GM19452 (cell line): Measurements from ENCODE around the gene RFX4.

Experiments used
- ATAC-seq: cut with Tn5 transposase; IDR thresholded peaks from one replicate; pipeline ENCODE4 v1.9.1; 2021; ENCODE audit not compliant: unreplicated experiment

Gene RFX4

DNA sequence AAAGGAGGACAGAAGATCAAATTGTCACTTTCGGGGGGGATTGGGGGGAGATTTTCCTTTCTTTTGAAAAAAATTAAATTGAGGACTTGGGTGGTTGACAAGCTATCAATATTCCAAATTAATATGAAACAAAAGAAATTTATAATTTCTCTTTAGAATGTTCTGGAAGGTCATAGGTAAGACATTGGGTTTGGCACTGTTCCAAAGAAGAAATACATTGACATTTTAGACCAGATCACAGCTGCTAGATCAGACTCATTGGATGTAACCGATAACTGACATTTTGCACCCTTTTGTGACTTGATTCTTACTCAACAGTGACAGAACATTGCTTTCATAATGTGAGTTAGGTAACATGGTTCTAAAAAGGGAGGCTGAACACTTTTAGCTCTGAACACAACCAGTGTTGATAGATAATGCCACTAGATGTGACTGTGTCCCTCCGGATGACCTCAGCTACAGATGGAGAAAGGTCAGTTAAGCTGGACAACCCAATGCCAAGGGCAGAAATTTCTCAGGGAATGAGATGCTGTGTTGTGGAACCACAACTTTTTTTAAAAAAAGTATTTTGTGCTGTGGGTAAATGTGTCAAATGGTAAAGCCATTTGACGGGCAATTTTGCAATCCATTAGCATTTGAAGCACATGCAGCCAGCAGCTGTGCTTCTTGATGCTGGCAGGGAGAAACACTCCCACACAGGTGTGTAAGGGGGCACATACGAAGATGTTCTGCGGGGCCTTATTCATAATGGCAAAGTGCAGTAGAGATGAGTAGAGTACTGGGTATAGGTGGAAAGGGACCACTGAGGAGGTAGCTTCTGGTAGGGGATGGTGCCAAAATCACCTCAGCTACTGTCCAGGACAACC, 62.9 kb downstream of the RFX4 start:
- ATAC-seq: no peak

DNA sequence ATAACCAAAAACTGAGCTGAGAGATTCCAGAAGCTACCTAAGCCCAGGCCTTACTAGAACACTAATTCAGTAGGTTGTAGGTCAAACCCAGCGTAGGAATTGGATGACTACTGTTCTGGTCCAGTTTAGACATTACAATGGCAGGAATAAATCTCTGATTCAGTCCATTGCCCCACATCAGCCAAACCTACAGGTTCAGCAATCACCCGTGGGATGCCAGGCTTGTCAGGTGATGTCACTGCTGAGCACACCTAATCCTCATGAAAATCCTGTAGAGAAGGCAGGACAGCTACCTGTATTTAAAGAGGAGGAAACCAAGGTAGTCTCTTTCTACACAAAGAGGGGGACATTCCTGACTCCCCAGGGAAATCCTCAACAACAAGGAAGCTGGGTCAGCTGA, 63.7 kb downstream of the RFX4 start:
- no peak for ATAC-seq

DNA sequence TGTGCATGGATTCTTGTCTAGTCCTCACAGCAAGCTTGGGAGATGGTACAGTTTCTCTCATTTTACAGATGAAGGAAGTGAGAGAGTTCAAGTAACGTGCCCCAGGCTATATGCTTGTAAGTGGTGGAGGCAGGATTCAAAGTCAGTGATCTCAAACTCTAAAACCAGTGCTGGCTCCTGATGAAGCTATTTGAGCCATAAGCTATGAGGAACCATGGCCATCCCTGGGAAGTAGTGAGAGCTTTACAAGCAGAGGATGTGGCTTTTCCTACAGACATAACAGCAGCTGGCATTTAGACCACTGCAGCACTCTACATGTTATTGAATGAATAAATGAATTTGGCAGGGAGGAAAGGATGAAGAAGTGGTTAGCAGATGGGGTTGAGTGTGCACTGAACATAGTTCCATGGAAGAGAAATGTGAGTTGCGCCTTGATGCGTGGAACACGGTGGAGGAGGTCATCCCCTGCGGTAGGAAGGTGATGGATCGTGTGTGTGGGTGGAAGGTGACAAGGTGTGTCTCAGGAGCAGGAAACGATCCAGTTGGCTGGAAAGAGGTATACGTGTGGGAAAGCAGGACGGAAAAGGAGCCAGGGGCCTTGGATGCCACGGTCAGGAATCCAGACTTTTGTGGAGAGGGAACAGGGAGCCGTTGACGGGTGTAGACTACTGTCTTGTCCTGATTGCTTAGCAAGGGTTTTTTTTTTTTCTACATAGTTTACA, 65.2 kb downstream of the RFX4 start:
- no peak for ATAC-seq

DNA sequence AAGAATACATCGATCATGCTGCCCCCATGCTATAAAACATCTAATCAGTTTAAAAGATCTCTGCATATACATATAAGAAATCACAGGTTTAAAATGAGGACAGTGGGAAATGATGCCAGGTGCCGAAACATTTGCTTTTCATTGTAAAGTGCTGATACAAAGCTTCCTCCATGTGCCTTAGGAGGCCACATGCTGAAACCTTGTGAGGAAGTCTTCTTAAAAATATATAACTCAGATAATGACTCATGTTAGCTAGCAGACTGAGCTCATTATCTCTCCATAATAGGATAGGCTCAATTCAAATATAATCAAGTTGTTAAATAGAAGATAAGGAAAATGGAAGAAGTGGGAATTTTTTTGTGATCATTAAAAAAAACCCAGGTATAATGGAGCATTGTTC, 65.9 kb downstream of the RFX4 start:
- no peak for ATAC-seq

DNA sequence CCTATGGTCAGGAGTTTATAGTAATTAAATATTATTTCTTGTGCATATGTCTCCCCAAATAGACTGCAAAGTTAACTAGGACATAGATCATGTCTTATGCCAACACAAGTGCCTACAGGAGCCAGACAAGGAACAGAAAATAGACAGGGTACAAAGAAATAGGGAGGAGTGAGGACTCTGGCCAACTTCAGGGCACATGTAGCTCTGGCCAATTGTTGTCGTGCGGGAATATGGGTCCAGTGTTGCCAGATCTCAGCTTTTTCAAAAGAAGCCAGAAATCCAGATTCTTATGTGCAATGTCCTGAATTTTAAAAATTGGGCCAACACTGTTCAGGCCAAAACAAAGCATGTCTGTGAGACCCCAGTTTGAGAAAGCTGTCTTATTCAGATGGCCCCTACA, 68.7 kb downstream of the RFX4 start:
- ATAC-seq: no peak

DNA sequence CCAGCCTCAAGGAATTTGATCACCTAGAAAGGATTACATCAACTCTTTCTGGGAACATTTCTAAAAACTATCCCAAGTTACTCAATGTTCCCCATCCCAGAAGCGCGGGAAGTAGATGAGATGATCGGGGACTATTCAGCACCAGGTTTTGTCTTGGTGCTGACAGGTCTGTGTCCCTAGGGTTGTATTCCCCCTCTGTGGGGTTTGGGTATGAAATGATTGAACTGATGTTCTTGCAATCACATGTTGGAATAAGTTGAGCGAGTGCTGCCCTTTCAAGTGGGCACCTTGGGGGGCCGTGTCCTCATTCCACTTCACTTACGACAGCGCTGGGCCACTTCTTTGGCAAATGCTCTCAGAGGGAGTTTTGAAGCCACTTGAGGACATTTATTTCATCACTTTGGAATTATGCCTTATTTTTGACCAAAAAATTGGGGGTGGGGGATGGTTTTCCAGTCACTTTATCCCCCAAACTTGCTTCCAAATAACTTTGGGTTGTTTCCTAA, 69.8 kb downstream of the RFX4 start:
- ATAC-seq: no peak

DNA sequence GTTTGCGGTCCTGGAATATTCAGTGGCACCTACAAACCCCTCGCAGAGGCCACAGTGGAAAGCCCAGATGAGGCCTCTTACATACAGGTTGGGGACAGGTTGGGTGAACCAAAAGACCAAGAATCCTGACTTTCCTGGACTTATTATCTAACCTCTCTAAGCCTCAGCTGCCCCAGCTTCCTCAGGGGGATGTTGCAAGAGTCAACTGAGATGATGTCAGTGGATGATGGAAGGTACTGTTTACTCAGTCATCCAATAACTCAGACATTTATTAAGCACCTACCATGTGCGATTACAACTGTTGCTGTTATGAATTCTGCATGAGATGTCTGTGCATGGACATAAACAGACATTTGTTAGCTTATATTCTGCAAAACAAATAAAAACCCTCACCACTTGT, 72.8 kb downstream of the RFX4 start:
- ATAC-seq: no peak

DNA sequence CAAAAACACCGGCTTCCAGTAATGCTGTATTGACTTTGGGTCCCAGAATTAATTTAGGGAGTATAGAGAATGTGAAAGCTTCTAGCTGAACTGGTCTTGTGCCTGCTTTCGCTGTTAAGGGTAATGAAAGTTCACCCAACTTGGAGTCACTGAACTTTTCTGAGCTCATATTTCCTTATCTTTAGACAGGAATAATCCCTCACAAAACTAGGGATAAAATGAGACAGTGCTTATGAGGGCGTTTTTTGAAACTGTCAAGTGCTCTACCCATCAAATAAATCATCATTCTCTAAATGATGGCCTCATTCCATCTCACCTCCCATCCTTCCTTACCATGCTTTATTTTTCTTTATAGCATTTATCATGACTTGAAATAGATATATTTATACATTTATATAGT, 74.7 kb downstream of the RFX4 start:
- ATAC-seq: no peak

DNA sequence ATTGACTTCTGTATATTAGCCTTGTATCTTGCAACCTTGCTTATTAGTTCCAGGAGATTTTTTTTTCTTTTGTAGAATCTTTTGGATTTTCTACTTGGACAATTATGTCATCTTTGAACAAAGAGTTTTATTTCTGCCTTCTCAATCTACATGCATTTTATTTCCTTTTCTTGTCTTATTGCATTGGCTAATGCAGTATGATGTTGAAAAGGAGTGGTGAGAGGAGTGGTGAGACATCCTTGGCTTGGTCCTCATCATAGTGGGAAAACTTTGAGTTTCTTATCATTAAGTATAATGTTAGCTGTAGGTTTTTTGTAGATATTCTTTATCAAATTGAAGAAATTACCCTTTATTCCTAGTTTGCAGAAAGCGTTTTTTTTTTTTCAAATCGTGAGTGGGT, 80.6 kb downstream of the RFX4 start:
- no peak for ATAC-seq

DNA sequence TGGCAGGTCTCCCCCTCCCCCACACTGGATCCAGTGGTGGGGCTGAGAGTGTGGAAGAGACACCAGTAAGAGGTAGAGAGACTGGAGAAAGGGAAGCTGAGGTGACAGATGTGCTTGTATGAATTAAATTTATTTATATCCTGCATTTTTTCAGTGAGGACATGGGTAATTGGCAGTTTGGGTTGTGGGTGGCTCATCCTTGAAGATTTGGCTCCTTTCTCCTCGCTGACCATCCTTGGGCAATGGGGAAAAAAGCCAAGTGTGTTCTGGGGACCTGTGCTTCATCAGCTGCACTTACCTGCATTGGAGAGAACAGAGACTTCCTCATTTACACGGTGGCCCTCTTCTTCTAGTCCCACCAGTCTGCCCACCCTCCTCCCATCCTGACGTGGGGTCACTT, 86.4 kb downstream of the RFX4 start:
- no peak for ATAC-seq

DNA sequence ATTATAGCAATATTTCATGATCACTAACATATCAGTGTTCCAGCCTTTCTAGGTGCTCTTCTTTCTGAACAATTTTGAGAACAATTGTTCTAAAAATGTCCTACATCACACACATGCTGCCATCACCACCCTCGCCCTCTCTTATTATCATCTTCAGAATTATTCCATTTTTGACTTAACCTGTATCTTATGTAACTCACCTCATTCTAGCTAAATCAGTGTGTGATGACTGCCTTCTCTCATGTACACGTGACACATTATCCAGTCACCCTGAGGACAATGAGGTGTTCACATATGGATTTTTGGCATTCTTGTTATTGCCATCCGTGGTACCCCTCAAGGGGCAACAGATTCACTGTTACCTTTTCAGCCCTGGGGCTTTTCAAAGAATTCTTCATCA, 87.3 kb downstream of the RFX4 start:
- no peak for ATAC-seq

DNA sequence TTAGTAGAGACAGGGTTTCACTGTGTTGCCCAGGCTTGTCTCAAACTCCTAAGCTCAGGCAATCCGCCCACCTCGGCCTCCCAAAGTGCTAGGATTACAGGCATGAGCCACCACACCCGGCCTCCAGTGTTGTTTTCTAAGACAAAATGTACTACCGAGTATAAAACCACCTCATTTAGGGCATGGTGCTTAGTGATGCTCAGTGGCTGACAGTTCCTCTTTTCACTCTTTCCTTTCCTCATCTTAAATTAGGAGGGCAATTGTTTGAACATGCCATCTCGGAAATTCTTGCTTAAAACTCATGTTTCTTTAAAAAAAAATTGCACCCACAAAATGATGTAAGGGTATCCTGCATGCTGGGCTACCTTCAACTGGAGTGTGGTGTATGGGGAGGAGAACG, 89.0 kb downstream of the RFX4 start:
- ATAC-seq: no peak

DNA sequence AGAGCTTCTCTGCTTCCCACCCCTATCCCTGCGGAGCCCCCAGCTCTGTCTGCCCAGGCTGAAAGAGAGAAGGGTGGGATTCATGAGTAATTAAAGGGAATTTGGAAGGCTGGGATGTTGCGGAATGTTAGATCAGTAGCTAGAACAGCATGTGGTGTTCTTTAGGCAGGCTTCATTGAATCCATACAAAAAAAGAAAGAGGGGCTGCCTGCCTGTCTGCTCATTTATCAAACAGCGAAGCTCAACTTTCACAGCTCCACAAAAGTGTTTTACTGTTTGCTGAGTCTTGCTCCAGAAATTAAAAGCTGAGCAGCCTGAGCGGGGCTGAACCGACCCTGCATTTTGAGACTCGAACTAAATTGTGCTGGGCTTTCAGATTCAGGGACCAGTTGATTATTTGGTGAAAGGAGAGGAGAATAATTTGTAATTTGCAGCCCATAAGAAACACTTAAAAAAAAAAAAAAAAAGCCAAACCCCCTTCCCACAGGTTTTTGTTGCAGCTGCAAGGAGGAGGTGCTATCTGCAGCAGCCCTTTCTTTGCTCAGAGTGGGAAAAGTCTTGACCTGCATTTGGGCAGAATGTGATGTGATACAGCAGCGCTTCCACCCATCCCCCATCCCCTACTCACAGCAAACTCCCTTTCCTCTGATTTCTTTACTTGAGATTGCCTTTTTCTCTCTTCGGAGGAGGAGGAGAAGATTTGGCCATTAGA, 89.7 kb downstream of the RFX4 start:
- no peak for ATAC-seq

DNA sequence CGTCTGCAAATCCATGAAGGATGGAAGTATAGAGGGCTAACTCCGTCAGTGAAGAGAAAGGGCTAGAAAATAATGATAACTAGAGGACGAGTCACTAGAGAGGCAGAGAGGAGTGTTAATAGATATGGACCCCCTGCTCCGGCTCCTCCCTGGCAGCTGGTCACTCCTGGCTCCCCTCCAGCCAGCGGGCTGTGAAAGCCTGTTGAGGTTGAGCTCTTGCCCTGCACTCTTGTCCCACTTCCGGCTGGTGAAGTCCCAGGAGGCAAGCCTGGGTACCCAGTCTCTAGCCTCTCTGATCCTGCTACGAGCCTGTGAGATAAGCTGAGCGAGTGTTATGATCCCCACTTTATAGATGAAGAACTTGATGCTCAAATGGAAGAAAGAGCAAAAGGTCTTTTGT, 90.3 kb downstream of the RFX4 start:
- no peak for ATAC-seq

DNA sequence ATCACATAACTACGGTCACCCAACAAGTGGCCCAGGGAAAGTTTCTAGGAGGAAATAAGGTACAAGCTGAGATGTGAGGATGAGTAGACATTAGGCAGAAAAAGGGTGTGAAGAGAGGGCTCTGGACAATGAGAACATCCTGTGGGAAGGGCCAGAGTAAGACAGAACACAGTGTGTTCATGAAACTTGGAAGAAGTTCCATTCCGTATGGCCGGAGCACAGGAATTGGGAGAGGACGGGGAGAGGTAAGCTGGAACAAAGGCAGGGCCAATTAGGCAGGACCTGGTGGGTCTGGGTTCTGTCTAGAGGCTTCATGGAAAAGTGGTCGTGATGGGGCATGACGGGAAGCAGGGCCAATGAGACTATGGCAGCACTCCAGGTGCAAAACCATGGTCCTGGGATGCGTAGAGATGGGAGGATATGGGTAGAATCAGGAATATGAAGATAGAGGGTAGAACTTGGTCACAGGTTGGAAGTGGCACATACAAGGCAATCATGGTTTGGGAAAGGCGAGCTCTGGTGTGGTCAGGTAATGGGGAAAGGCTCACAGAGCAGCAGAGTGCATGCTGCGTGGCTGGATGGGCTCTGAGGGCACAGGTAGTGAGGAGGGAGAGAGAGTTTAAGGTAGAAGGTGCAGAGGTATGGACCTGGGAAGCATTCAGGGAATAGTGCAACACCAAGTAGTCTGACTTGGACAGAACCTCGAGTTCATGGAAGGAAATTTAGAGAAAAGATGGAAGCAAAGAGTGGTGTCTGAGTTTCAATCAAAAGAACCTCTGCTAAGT, 93.0 kb downstream of the RFX4 start:
- ATAC-seq: no peak

DNA sequence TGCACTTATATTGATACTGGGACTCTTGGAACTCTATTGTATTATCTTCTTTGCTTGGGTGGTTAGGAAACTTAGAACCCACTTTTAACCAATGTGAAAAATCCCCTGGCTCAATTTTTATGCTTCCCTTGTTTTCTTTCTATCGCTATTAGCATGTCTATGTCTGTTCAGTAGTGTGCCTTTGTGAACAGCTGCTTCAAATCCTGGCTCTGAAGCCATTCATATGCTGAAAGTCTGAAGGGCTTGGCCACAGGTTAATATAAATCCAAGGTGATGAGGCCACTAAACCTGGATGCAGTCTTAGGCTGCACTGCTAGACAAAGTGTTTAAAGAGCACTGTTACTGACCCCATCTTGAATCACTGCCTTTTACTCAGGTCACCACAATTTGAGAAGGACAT, 96.8 kb downstream of the RFX4 start:
- ATAC-seq: no peak

DNA sequence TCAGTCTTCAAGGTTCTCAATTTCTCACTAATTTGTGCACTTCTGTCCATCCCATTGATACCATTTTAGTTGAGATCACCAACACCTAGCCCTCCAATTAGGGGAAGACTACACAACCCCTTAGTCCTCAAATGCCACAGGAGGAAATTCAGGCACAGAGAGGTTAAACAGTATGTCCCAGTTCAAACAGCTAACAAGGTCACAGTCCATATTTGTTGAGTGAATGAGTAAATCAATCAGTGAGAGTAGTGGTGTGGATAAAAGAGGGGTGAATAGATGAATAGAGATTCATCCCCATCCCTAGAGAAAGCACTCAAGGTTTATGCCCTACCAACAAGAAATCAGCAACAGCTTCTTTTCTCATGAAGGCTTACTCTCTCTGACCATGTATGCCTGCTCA, 97.5 kb downstream of the RFX4 start:
- no peak for ATAC-seq

DNA sequence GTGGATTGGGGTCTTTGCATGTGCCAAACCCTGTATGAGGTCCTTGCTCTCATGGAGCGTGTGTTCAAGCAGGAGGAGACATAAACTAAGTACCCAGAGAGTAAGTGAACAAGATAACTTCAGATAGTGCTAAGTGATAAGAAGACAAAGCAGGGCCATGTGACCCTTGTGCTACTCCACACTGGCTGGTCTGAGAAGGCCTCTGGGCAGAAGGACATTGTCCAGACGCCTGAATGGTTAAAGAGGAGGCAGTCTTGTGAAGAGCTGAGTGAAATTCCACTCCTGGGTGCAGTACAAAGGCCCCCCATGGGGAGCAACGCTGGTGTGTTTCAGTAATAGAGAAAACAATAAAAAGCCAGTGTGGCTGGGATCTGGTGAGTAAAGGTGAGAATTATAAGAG, 98.4 kb downstream of the RFX4 start:
- ATAC-seq: no peak

DNA sequence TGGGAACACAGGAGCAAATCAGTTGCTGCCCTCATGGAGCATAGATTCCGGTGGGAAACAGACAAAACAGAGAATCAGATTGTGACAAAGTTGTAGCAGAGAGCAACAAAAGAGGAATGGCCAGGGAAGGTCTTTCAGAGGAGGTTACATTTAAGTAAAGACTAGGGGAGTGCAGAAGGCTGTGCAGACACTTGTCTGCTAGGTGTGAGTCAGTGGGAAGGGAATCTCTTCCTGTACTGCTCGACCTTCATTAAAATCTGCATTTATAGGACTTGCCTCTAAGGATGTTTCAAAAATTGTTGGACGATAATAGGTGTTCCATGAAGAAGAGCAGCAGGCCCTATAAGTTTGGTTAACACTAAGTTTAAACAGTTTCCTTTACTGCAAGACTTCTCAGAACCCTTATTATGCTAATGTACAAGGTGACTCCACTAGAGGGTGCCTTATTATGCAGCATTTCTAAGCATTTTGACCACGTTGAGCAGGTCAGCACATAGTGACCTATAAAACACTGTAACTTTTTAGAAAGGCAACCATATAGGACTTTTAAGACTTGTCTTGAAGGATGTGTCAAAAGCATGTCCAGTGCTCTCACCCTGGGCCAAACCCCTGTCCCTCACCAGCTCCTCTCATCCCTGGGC, 99.9 kb downstream of the RFX4 start:
- ATAC-seq: no peak

DNA sequence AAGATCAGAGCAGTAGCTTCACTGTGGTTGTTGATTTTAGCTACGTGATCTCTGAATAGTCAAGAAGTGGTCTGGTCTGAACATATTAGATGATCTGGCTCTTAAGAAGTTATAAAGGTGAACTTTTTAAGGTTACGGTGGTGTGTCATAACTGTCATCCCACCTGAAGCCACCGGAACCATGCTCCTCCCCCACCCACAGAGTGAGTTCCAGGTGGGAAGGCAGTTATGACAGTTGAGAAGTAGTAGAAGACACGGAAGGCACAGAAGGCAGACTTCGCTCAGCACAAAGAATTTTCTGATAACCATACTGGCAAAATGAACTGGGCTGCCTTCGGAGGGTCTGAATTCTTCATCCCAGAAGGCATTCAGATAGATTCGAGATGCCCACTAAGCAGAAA, 101.7 kb downstream of the RFX4 start:
- no peak for ATAC-seq

DNA sequence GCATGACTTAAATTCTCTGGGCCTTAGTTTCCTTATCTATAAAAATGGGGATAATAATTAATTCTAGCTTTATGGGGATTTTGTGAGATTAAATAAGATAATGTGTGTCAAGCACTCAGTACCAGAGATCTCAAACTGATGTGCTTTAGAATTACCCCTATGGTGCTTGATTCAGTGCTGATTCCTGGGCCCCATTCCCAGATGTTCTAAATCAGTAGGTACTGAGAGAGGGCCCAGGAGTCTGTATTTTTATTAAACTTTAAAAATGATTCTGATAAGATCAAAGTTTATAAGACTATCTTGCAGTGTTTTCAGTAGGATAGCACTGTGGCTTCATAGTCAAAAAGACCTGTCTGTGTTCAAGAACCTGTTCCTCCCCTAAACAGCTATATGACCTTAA, 102.6 kb downstream of the RFX4 start:
- ATAC-seq: no peak
